Measurements from ENCODE around the gene ELMOD2. TPM values are rescaled to one million over a fixed set of nuclear protein-coding genes. Genes with fewer than 3 reads are reported as not detected.

ELMOD2 gene
- total and polyA plus RNA-seq, 4 donors = 6.6 to 20.0 (median 15.8) TPM

DNA sequence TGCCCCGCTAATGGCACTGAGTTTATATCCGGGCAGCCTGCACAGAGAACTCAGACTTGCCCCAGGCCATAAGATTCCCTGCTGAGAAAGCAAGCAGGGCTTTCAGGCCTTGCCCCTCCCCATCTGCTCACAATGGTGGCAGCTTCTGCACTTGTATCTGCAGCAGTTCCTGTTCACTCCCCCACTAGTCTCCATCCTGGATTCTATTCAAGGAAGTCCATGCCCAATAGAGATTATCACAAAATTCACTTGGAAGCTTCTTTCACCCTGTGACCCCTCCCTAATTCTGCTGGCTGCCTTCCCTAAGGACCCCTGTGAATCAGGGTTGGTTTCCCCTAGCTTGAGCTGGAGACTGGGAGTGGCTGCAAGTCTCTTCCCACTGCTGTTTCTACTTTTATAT lies 79.3 kb downstream of the ELMOD2 start:
- Histone ChIP-seq H3K27me3 (ENCODE audit: control insufficient read depth in 4 of 4, insufficient read depth in 4 of 4, low read length in 3 of 4) (peaks cover 0 to 3% (median 0%) of the 10 kb centered on the region in 4 donors), H3K4me3 (ENCODE audit: low read depth in 1 of 3, low read length in 3 of 3) (no peak overlapping the region), H3K36me3 (ENCODE audit: control insufficient read depth in 4 of 4, insufficient read depth in 3 of 4, low read depth in 1 of 4, low read length in 3 of 4) (no peaks in the 10 kb centered on the region), H3K9me3 (ENCODE audit: control insufficient read depth in 4 of 4, low read length in 3 of 4) (no peaks in the 10 kb centered on the region), H3K4me1 (ENCODE audit: control insufficient read depth in 4 of 4, insufficient read depth in 4 of 4, low read length in 3 of 4) (no peaks in the 10 kb centered on the region), H3K27ac (ENCODE audit: low read depth in 1 of 2, low read length in 2 of 2) (no peak overlapping the region), H3K9ac (ENCODE audit: low read depth in 1 of 2, low read length in 2 of 2) (no peak overlapping the region)
- TF ChIP-seq NR2F2 (IDR thresholded peaks at IDR 0.05) (no peak), RXRA (IDR thresholded peaks at IDR 0.05) (no peak), JUND (IDR thresholded peaks at IDR 0.05) (no peak), FOXA2 (IDR thresholded peaks at IDR 0.05) (no peak), EGR1 (IDR thresholded peaks at IDR 0.05; ENCODE audit: low read depth in 2 of 2) (no peak), HNF4A (conservative IDR thresholded peaks at IDR 0.05) (no peak), YY1 (IDR thresholded peaks at IDR 0.05) (no peak), RAD21 (IDR thresholded peaks at IDR 0.05) (no peak), SP1 (IDR thresholded peaks at IDR 0.05) (no peak), FOXA1 (IDR thresholded peaks at IDR 0.05) (no peak), GABPA (IDR thresholded peaks at IDR 0.05 in 1 of 2, conservative IDR thresholded peaks at IDR 0.05 in 1 of 2) (no peak)
- TF ChIP-seq, protein P1, sequence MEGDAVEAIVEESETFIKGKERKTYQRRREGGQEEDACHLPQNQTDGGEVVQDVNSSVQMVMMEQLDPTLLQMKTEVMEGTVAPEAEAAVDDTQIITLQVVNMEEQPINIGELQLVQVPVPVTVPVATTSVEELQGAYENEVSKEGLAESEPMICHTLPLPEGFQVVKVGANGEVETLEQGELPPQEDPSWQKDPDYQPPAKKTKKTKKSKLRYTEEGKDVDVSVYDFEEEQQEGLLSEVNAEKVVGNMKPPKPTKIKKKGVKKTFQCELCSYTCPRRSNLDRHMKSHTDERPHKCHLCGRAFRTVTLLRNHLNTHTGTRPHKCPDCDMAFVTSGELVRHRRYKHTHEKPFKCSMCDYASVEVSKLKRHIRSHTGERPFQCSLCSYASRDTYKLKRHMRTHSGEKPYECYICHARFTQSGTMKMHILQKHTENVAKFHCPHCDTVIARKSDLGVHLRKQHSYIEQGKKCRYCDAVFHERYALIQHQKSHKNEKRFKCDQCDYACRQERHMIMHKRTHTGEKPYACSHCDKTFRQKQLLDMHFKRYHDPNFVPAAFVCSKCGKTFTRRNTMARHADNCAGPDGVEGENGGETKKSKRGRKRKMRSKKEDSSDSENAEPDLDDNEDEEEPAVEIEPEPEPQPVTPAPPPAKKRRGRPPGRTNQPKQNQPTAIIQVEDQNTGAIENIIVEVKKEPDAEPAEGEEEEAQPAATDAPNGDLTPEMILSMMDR (IDR thresholded peaks at IDR 0.05; ENCODE audit: low read depth, low read length, missing input control) = no peak
- TF ChIP-seq, protein P2, sequence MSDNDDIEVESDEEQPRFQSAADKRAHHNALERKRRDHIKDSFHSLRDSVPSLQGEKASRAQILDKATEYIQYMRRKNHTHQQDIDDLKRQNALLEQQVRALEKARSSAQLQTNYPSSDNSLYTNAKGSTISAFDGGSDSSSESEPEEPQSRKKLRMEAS (IDR thresholded peaks at IDR 0.05) = no peak
- TF ChIP-seq, protein P3, sequence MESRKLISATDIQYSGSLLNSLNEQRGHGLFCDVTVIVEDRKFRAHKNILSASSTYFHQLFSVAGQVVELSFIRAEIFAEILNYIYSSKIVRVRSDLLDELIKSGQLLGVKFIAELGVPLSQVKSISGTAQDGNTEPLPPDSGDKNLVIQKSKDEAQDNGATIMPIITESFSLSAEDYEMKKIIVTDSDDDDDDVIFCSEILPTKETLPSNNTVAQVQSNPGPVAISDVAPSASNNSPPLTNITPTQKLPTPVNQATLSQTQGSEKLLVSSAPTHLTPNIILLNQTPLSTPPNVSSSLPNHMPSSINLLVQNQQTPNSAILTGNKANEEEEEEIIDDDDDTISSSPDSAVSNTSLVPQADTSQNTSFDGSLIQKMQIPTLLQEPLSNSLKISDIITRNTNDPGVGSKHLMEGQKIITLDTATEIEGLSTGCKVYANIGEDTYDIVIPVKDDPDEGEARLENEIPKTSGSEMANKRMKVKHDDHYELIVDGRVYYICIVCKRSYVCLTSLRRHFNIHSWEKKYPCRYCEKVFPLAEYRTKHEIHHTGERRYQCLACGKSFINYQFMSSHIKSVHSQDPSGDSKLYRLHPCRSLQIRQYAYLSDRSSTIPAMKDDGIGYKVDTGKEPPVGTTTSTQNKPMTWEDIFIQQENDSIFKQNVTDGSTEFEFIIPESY (IDR thresholded peaks at IDR 0.05) = no peak
- TF ChIP-seq, protein P4, sequence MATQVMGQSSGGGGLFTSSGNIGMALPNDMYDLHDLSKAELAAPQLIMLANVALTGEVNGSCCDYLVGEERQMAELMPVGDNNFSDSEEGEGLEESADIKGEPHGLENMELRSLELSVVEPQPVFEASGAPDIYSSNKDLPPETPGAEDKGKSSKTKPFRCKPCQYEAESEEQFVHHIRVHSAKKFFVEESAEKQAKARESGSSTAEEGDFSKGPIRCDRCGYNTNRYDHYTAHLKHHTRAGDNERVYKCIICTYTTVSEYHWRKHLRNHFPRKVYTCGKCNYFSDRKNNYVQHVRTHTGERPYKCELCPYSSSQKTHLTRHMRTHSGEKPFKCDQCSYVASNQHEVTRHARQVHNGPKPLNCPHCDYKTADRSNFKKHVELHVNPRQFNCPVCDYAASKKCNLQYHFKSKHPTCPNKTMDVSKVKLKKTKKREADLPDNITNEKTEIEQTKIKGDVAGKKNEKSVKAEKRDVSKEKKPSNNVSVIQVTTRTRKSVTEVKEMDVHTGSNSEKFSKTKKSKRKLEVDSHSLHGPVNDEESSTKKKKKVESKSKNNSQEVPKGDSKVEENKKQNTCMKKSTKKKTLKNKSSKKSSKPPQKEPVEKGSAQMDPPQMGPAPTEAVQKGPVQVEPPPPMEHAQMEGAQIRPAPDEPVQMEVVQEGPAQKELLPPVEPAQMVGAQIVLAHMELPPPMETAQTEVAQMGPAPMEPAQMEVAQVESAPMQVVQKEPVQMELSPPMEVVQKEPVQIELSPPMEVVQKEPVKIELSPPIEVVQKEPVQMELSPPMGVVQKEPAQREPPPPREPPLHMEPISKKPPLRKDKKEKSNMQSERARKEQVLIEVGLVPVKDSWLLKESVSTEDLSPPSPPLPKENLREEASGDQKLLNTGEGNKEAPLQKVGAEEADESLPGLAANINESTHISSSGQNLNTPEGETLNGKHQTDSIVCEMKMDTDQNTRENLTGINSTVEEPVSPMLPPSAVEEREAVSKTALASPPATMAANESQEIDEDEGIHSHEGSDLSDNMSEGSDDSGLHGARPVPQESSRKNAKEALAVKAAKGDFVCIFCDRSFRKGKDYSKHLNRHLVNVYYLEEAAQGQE (IDR thresholded peaks at IDR 0.05) = no peak
- TF ChIP-seq, protein P5, sequence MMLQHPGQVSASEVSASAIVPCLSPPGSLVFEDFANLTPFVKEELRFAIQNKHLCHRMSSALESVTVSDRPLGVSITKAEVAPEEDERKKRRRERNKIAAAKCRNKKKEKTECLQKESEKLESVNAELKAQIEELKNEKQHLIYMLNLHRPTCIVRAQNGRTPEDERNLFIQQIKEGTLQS (IDR thresholded peaks at IDR 0.05) = no peak
- 80% methylated on average over 2 of the region's 2 CpGs for WGBS
- DNase-seq (ENCODE audit: low spot score) = no peak

Small RNA genes lying within 50 kb of the gene (small RNA-seq; reads per million reads assigned to genes)
- gene AC108019.1 (not detected), gene RN7SL152P (not detected)

Other genes starting within 250 kb of the ELMOD2 start
- gene SCOC, start 150.5 kb upstream of the ELMOD2 start, total RNA-seq = 10 to 100 TPM; 22.4 to 22.7 TPM
- gene SCOC, start 150.5 kb upstream of the ELMOD2 start, polyA plus RNA-seq = 10 to 100 TPM; 31.7 to 35.0 TPM
- 1 to 10 TPM; 3.7 to 8.2 TPM for gene CLGN, start 96.5 kb upstream of the ELMOD2 start, total RNA-seq
- 1 to 10 TPM; 1.0 to 6.4 TPM for gene CLGN, start 96.5 kb upstream of the ELMOD2 start, polyA plus RNA-seq
- not detected for gene MGAT4D, start 25.9 kb upstream of the ELMOD2 start, total RNA-seq
- not detected for gene MGAT4D, start 25.9 kb upstream of the ELMOD2 start, polyA plus RNA-seq
- not detected for gene UCP1, start 44.8 kb downstream of the ELMOD2 start, total RNA-seq
- not detected for gene UCP1, start 44.8 kb downstream of the ELMOD2 start, polyA plus RNA-seq
- 1 to 10 TPM; 7.7 to 8.5 TPM for gene TBC1D9, start 232.2 kb downstream of the ELMOD2 start, total RNA-seq
- 1 to 10 TPM; 1.4 to 4.8 TPM for gene TBC1D9, start 232.2 kb downstream of the ELMOD2 start, polyA plus RNA-seq

Data from liver (tissue), 10 donors.